ENCODE data around the gene NFU1.
"Not testable (repeated sequence)": the region's sequence is repeated elsewhere in the genome, so short reads cannot be mapped to it uniquely, and the experiment has no call there.

Gene NFU1

DNA sequence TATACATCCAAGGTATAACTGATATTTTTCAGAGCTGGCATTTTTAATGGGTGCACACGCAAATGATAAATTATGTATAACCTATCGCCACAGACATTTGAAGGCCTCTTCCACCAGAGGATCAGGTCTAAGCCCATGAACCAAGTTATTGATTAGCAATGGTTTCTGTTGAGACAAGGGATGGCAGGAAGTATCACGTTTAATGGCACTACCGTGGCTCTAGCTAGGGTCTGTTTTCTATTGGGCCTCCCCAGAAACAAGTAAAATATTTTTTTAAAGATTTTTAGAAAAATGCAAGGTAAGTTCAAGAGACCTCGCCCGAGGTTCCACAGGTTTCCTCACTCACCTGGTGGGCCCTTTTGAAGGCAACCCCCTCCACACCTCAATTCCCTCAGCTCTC is 50.9 kb downstream of the NFU1 start:
- DNase-seq: no peak

- DNase-seq: no peak
These were observed 51.6 kb downstream of the NFU1 start for GRCh38 chr2:69385443-69386151.

GRCh38 chr2:69384618-69385081 is 52.6 kb downstream of the NFU1 start:
- DNase-seq: no peak

DNA sequence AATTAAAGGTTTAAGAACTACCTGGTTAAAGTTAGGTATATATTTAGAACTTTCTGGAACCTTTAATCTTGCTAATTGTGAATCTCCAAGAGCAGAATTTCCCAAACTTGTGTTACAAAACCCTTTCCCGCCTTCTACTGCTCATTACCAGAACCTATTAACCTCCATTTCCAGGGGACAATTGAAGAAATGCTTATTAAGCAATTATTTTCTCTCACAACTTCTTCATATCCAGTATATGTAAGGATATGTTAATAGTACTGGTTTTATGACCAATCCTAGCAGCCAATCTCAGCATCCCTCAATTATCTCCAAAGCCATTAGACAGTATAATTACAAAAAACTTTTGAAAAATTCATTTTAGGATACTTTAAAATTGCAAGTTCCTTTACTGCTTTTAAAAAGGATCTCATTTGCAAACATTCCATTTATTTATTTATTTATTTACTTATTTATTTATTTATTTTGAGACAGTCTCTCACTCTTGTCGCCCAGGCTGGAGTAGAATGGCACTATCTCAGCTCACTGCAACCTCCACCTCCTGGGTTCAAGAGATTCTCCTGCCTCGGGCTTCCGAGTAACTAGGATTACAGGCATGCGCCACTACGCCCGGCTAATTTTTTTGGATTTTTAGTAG is 53.9 kb downstream of the NFU1 start:
- no peak for DNase-seq

DNA sequence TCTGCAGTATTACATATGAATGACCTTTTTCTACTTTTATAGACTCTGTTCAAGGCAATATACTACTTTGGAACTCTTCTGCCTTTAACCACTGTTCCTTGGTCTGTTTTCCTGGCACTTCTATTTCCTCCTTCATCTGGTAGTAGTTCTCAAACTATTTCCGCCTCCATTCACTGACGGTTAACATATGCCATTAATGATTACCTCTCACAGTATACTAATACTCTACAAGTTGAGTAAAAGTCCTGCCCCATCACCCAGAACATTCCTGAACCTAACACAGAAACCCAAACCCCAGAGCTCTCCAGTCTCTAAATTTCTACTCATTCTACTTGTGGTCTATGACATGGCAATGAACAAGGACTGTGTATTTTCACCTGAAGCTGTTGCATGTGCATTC is 54.7 kb downstream of the NFU1 start:
- DNase-seq: no peak

DNA sequence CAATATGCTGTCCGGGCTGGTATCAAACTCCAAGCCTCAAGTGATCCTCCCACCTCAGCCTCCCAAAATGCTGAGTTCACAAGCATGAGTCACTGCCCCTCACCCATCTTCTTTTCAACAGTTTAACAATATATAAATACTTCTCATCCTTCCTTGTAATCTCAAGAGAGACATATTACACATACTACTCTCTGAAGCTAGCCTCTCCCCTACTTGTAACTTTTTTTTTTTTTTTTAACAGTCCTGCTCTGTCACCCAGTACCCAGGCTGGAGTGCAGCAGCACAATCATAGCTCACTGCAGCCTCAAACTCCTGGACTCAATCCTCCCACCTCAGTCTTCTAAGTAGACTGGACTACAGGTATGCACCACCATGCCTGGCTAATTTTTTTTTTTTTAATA is 55.9 kb downstream of the NFU1 start:
- no peak for DNase-seq

DNA sequence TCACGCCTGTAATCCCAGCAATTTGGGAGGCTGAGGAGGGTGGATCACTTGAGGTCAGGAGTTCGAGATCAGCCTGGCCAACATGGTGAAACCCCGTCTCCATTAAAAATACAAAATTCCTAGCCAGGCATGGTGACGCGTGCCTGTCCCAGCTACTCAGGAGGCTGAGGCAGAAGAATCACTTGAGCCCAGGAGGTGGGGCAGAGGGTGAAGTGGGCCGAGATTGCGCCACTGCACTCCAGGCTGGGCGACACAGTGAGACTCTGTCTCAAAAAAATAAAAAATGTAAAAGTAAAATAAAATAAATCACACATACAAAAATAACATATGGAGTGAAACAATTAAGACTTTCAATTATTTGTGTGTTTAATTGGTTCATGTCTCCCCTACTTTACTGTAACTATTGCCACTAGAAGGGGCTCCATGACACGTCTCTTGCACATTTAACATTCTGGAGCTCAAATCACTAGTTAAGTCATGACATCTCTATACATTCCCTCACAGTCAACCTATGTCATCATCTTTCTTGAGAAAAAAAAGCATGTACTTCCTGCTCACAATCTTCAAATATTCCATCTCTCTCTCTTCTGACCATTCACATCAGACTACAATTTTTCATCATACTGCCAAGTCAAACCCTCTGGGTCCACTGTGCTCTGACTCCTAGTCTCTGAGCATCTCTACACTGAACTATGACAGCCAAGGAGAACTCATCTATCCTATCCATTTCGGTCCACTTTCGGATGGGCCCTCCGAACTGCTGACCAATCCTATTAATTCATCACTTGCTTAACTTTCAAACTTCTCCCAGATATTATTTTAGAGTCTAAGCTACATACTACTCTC is 56.9 kb downstream of the NFU1 start:
- no peak for DNase-seq

DNA sequence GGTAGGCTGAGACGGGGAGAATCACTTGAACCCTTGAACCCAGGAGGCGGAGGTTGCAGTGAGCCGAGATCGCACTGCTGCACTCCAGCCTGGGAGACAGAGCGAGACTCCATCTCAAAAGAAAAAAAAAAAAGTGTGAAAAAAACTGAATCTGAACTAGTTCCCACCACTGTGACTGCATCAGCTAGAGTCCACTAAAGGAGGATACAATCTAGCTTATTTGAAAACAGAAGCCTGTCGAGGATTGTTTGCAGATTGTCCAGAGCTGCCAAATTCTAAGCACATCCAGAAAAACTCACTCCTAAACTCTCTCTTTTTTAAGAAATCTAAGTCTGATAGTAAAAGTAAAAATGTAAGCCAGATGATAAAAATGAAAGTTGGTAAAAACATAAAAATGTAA is 60.8 kb downstream of the NFU1 start:
- DNase-seq: no peak

- peak; percentile 4 for DNase-seq
These were observed 61.5 kb downstream of the NFU1 start for GRCh38 chr2:69375494-69376353.

DNA sequence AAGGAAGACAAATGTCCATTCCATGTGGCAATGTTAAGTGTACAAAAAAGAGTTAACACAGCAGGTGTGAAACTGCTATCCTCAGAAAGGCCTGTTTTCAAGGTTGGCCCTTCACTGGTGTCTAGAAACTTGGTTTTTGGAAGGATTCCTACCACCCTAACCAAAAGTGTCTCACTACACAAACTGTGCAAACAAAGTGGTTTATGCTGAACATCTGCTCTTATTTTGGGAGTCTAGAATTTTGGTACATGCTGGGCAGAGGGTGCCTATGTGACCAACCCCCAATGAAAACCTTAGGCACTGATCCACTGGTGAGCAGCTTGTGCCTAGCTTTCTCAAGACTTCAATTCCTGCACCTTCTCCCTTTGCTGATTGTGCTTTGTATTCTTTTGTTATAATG is 64.5 kb downstream of the NFU1 start:
- no peak for DNase-seq

GRCh38 chr2:69369802-69370201 is 67.4 kb downstream of the NFU1 start:
- no peak for DNase-seq

GRCh38 chr2:69368588-69368987 is 68.6 kb downstream of the NFU1 start:
- DNase-seq: no peak

- DNase-seq: no peak
These were observed 77.9 kb downstream of the NFU1 start for GRCh38 chr2:69359371-69359770.

- no peak for DNase-seq
These were observed 78.3 kb downstream of the NFU1 start for GRCh38 chr2:69358914-69359313.

- DNase-seq: no peak
These were observed 80.8 kb downstream of the NFU1 start for GRCh38 chr2:69356471-69356870.

DNA sequence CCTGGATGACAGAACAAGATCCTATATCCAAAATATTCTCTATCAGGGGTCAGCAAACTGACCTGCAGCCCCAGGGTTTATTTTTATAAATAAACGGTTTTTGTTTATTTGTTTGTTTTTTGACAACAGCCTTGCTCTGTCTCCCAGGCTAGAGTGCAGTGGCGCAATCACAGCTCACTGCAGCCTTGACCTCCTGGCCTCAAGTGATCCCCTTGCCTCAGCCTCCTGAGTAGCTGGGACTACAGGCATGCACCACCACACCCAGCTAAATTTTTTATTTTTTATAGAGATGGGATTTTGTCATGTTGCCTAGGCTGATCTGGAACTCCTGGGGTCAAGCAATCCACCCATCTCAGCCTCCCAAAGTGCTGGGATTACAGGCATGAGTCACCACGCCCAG is 82.3 kb downstream of the NFU1 start:
- DNase-seq: not testable (repeated sequence)

- no peak for DNase-seq
These were observed 83.9 kb downstream of the NFU1 start for GRCh38 chr2:69353360-69353759.

DNA sequence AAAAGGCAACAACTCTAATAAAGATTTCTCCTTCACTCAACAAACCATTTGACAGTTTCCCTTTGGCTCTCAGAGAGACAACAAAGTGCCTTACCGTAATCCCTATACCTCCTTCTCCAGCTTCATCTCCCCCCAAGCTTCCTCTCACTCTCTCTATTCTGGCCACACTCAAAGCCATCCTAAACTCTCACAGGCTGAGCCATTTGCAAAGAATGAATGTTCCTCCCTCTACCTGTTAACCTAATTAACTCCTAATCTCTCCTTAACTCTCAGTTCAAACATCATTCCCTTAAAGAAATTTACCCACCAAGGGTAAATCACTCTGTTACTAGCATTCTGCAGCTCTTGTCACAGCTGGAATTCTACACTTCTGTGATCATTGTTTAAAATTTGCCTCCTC is 88.5 kb downstream of the NFU1 start:
- no peak for DNase-seq
